HL-60 (cell line): Measurements from ENCODE around the gene ANO1.

Experiments used
- DNase-seq, 2 experiments: peaks; one replicate each; pipeline ENCODE4 v3.0.0-alpha.2; 2010 to 2020; ENCODE audit warnings: low read depth in 1 of 2, low spot score in 1 of 2
- H3K27ac ChIP-seq: fragments of 250-450 bp; sonication (Bioruptor Pico); replicated peaks from 2 replicates; pipeline ENCODE4 v1.5.1; 2020; ENCODE audit warnings: mild to moderate bottlenecking, moderate library complexity
- H3K27me3 ChIP-seq: fragments of 250-450 bp; sonication (Bioruptor Pico); 2 replicates; pipeline ENCODE4 v1.5.1; 2021; ENCODE audit warnings: mild to moderate bottlenecking, moderate library complexity; ENCODE audit not compliant: insufficient read depth, poor library complexity, severe bottlenecking
- H3K4me3 ChIP-seq: replicated peaks from 2 replicates; pipeline ENCODE4 v1.5.1; 2011; ENCODE audit warnings: mild to moderate bottlenecking, control low read depth, low read length; ENCODE audit not compliant: insufficient read depth
- GABPA ChIP-seq: IDR thresholded peaks from 2 replicates; pipeline ENCODE4 v1.6.1; 2012; ENCODE audit warnings: low read depth
- POLR2AphosphoS5 ChIP-seq: IDR thresholded peaks from 2 replicates; pipeline ENCODE4 v1.6.1; 2012; ENCODE audit warnings: low read depth
- REST ChIP-seq: IDR thresholded peaks from 2 replicates; pipeline ENCODE4 v1.6.1; 2012; ENCODE audit warnings: low read depth; ENCODE audit not compliant: insufficient replicate concordance
- SPI1 ChIP-seq: IDR thresholded peaks from 2 replicates; pipeline ENCODE4 v1.6.1; 2012; ENCODE audit warnings: low read depth, mild to moderate bottlenecking, borderline replicate concordance
- TF ChIP-seq, protein P1 (sequence below): IDR thresholded peaks from one replicate; pipeline ENCODE4 v1.5.1; 2011; ENCODE audit warnings: low read length, control low read depth, inconsistent platforms; ENCODE audit not compliant: insufficient read depth

ANO1 gene

GRCh38 chr11:70031631-70032469, 46.3 kb upstream of the ANO1 start:
- TF ChIP-seq GABPA = no peak
- TF ChIP-seq REST = no peak
- no peak for TF ChIP-seq POLR2AphosphoS5
- TF ChIP-seq, protein P1, sequence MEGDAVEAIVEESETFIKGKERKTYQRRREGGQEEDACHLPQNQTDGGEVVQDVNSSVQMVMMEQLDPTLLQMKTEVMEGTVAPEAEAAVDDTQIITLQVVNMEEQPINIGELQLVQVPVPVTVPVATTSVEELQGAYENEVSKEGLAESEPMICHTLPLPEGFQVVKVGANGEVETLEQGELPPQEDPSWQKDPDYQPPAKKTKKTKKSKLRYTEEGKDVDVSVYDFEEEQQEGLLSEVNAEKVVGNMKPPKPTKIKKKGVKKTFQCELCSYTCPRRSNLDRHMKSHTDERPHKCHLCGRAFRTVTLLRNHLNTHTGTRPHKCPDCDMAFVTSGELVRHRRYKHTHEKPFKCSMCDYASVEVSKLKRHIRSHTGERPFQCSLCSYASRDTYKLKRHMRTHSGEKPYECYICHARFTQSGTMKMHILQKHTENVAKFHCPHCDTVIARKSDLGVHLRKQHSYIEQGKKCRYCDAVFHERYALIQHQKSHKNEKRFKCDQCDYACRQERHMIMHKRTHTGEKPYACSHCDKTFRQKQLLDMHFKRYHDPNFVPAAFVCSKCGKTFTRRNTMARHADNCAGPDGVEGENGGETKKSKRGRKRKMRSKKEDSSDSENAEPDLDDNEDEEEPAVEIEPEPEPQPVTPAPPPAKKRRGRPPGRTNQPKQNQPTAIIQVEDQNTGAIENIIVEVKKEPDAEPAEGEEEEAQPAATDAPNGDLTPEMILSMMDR = no peak
- no peak for TF ChIP-seq SPI1
- Histone ChIP-seq H3K27ac (no peak overlapping the region), H3K4me3 (no peak overlapping the region), H3K27me3 (no peaks in the 10 kb centered on the region)
- no peak for DNase-seq

GRCh38 chr11:70032470-70032795, 45.7 kb upstream of the ANO1 start:
- no peak overlapping the region for H3K27ac ChIP-seq
- no peak overlapping the region for H3K4me3 ChIP-seq
- TF ChIP-seq REST = no peak
- TF ChIP-seq, protein P1 = no peak
- no peaks in the 10 kb centered on the region for H3K27me3 ChIP-seq
- no peak for DNase-seq

GRCh38 chr11:70032943-70033710, 45.0 kb upstream of the ANO1 start:
- DNase-seq = no peak

More at GRCh38 chr11:70032943-70033710, 45.0 kb upstream of the ANO1 start:
- H3K4me3 ChIP-seq = no peak overlapping the region
- H3K27ac ChIP-seq = no peak overlapping the region
- TF ChIP-seq, protein P1 = no peak
- TF ChIP-seq REST = no peak
- no peak for TF ChIP-seq POLR2AphosphoS5
- no peak for TF ChIP-seq GABPA
- no peak for TF ChIP-seq SPI1
- H3K27me3 ChIP-seq = no peaks in the 10 kb centered on the region
